HG03571 (cell line): Measurements from ENCODE around the gene ACTN1.

ENCODE experiments used
- ATAC-seq: cut with Tn5 transposase; IDR thresholded peaks from one replicate; pipeline ENCODE4 v1.9.1; 2021; ENCODE audit not compliant: unreplicated experiment

The ACTN1 gene

GRCh38 chr14:68951800-68952530, 27.1 kb downstream of the ACTN1 start:
- ATAC-seq: no peak

GRCh38 chr14:68951035-68951797, 27.9 kb downstream of the ACTN1 start:
- ATAC-seq: no peak

- no peak for ATAC-seq
Measured at GRCh38 chr14:68950111-68950510, 29.0 kb downstream of the ACTN1 start.

GRCh38 chr14:68949601-68949965, 29.5 kb downstream of the ACTN1 start:
- no peak for ATAC-seq

- no peak for ATAC-seq
Measured at GRCh38 chr14:68948686-68949600, 30.2 kb downstream of the ACTN1 start.

- ATAC-seq: no peak
Measured at GRCh38 chr14:68947802-68948201, 31.3 kb downstream of the ACTN1 start.

- ATAC-seq: no peak
Measured at GRCh38 chr14:68946489-68946822, 32.6 kb downstream of the ACTN1 start.

- no peak for ATAC-seq
Measured at GRCh38 chr14:68945585-68946488, 33.3 kb downstream of the ACTN1 start.

GRCh38 chr14:68945190-68945584, 33.9 kb downstream of the ACTN1 start:
- ATAC-seq: no peak

- no peak for ATAC-seq
Measured at GRCh38 chr14:68944162-68944561, 34.9 kb downstream of the ACTN1 start.

GRCh38 chr14:68943107-68943506, 36.0 kb downstream of the ACTN1 start:
- no peak for ATAC-seq

- ATAC-seq: no peak
Measured at GRCh38 chr14:68942296-68943035, 36.6 kb downstream of the ACTN1 start.

- ATAC-seq: no peak
Measured at GRCh38 chr14:68941820-68942219, 37.3 kb downstream of the ACTN1 start.

GRCh38 chr14:68940614-68941185, 38.4 kb downstream of the ACTN1 start:
- no peak for ATAC-seq

- no peak for ATAC-seq
Measured at GRCh38 chr14:68939893-68940613, 39.0 kb downstream of the ACTN1 start.

- no peak for ATAC-seq
Measured at GRCh38 chr14:68939181-68939892, 39.8 kb downstream of the ACTN1 start.

GRCh38 chr14:68938271-68939150, 40.6 kb downstream of the ACTN1 start:
- no peak for ATAC-seq
